Endothelial cell of umbilical vein (primary cell): Measurements from ENCODE around the gene CPNE2.

Experiments used
- EZH2 ChIP-seq: IDR thresholded peaks from 2 replicates; pipeline ENCODE4 v1.6.1; 2012; ENCODE audit warnings: borderline replicate concordance, low read depth, mild to moderate bottlenecking, moderate library complexity, low read length, inconsistent platforms; ENCODE audit not compliant: severe bottlenecking
- FOS ChIP-seq: IDR thresholded peaks from 2 replicates; pipeline ENCODE4 v1.6.1; 2011; ENCODE audit warnings: mild to moderate bottlenecking, low read length, moderate library complexity, borderline replicate concordance; ENCODE audit not compliant: insufficient read depth
- JUN ChIP-seq: IDR thresholded peaks from 2 replicates; pipeline ENCODE4 v1.6.1; 2011; ENCODE audit warnings: borderline replicate concordance, low read depth; ENCODE audit not compliant: insufficient read length, insufficient read depth
- MYC ChIP-seq: IDR thresholded peaks from one replicate; pipeline ENCODE4 v1.6.1; 2011; ENCODE audit warnings: mild to moderate bottlenecking, low read depth, low read length
- POLR2A ChIP-seq: IDR thresholded peaks from 2 replicates; pipeline ENCODE4 v1.6.1; 2012; ENCODE audit warnings: low read depth, mild to moderate bottlenecking, control low read depth, low read length
- POLR2AphosphoS5 ChIP-seq: IDR thresholded peaks from 2 replicates; pipeline ENCODE4 v1.6.1; 2012; ENCODE audit warnings: low read depth, mild to moderate bottlenecking, control low read depth, low read length, moderate library complexity; ENCODE audit not compliant: insufficient read depth
- TF ChIP-seq, protein P1 (sequence below), 2 donors: IDR thresholded peaks; 1 replicate in 1 of 2; 2 replicates in 1 of 2; pipeline ENCODE4 v1.5.1; 2011; ENCODE audit warnings: low read length in 2 of 2, mild to moderate bottlenecking in 2 of 2, moderate library complexity in 2 of 2, control low read depth in 1 of 2, inconsistent platforms in 1 of 2, low read depth in 1 of 2; ENCODE audit not compliant: insufficient read depth in 1 of 2; ENCODE audit errors: extremely low read depth in 1 of 2
- TF ChIP-seq, protein P2 (sequence below): IDR thresholded peaks from 2 replicates; pipeline ENCODE4 v1.6.1; 2011; ENCODE audit not compliant: insufficient read depth, insufficient read length

DNA sequence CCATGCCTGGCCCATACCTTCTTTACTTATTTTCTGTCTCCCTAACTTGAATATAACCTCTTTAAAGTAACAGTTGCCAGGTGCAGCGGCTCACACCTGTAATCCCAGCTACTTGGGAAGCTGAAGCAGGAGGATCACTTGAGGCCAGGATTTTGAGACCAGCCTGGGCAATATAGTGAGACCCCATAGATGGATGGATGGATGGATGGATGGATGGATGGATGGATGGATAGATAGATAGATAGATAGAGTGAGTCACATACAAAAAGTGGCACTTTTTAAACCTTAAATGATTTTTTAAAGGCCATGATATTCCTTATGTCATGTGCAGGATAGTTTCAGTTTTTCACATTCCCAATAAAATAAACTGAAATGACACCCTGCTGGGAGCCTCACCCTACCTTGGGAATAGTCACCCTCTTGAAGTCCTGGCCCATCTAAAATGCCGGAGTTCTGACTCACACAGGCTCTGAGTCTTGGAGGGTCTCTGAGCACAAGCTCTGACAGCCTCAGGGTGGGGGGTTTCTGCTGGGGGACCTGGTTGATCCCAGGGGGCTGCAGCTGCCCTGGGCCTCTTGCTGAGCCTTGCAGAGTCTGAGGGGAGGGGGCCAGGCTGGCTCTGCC is 26.2 kb downstream of the CPNE2 start:
- TF ChIP-seq, protein P1, sequence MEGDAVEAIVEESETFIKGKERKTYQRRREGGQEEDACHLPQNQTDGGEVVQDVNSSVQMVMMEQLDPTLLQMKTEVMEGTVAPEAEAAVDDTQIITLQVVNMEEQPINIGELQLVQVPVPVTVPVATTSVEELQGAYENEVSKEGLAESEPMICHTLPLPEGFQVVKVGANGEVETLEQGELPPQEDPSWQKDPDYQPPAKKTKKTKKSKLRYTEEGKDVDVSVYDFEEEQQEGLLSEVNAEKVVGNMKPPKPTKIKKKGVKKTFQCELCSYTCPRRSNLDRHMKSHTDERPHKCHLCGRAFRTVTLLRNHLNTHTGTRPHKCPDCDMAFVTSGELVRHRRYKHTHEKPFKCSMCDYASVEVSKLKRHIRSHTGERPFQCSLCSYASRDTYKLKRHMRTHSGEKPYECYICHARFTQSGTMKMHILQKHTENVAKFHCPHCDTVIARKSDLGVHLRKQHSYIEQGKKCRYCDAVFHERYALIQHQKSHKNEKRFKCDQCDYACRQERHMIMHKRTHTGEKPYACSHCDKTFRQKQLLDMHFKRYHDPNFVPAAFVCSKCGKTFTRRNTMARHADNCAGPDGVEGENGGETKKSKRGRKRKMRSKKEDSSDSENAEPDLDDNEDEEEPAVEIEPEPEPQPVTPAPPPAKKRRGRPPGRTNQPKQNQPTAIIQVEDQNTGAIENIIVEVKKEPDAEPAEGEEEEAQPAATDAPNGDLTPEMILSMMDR (IDR thresholded peaks at IDR 0.05; ENCODE audit: extremely low read depth in 1 of 2, insufficient read depth in 1 of 2, low read depth in 1 of 2, low read length in 2 of 2), result no peak
- TF ChIP-seq POLR2AphosphoS5, result no peak
- no peak for TF ChIP-seq POLR2A
- no peak for TF ChIP-seq FOS
- no peak for TF ChIP-seq MYC
- TF ChIP-seq JUN, result no peak
- TF ChIP-seq, protein P2, sequence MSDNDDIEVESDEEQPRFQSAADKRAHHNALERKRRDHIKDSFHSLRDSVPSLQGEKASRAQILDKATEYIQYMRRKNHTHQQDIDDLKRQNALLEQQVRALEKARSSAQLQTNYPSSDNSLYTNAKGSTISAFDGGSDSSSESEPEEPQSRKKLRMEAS, result no peak
- TF ChIP-seq EZH2, result no peak
